T-helper 17 cell (primary cell): Measurements from ENCODE around the gene SNX15. TPM values are rescaled to one million over a fixed set of nuclear protein-coding genes. Genes with fewer than 3 reads are reported as not detected.
A peak's percentile ranks its signal among the peaks of the same experiment; 100 is the strongest.
"Not testable (repeated sequence)": the region's sequence is repeated elsewhere in the genome, so short reads cannot be mapped to it uniquely, and the experiment has no call there.

ENCODE experiments used
- ATAC-seq: fragments of 150-1000 bp; cut with Tn5 transposase; 2 replicates; pipeline ENCODE4 v1.10.0; 2021; ENCODE audit warnings: mild to moderate bottlenecking, moderate library complexity
- DNase-seq, 3 donors: peaks; one replicate each; pipeline versions ENCODE4 v3.0.0 to v3.0.0-alpha.2; 2020 to 2021
- H3K9me3 ChIP-seq: one replicate; pipeline ENCODE4 v1.7.0; 2013; ENCODE audit warnings: low read length, mild to moderate bottlenecking; ENCODE audit not compliant: control insufficient read depth, poor library complexity, severe bottlenecking
- H3K27ac Mint-ChIP-seq: one replicate; pipeline ENCODE4 v1.8.0; 2022; ENCODE audit warnings: mild to moderate bottlenecking, moderate library complexity, mixed read lengths
- H3K27me3 Mint-ChIP-seq: one replicate; pipeline ENCODE4 v1.8.0; 2022; ENCODE audit warnings: mixed read lengths
- H3K36me3 Mint-ChIP-seq: one replicate; pipeline ENCODE4 v1.8.0; 2022; ENCODE audit warnings: low read depth, mixed read lengths
- H3K4me1 Mint-ChIP-seq: one replicate; pipeline ENCODE4 v1.8.0; 2022; ENCODE audit warnings: mild to moderate bottlenecking, mixed read lengths
- H3K4me3 Mint-ChIP-seq: one replicate; pipeline ENCODE4 v1.8.0; 2022; ENCODE audit warnings: mild to moderate bottlenecking, moderate library complexity, mixed read lengths
- total RNA-seq, 4 donors: library from RNA in 2 of 4; stranded (reverse) in 2 of 4; gene quantifications; one replicate each; pipeline ENCODE4 v1.2.3 and lab custom pipeline; 2022 to 2026

SNX15 gene
- total RNA-seq, 2 donors from 2014 or later = 19.7 to 20.8 TPM

DNA sequence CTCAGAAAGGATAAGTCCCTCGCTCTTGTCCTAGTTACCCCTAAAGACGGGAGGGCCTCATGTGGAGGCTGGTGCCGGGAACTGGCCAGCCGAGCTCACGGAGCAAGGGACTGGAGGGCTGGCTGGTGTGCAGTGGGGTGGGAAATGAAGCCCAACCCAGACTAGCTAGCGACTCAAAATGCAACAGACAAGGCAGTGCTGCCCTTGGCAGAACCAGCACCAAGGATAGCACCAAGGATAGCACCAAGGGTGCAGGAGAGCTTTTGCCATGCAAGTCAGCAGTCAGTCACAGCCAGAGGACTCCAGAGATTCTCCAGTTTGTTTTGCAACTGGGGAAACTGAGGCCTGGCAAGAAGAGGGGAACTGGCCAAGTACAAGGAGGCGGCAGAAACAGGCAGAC, 24.0 kb upstream of the SNX15 start:
- H3K4me3 Mint-ChIP-seq = no peak overlapping the region
- no peaks in the 10 kb centered on the region for H3K9me3 ChIP-seq
- H3K27ac Mint-ChIP-seq = no peak overlapping the region
- DNase-seq (no peak), ATAC-seq (no peak)
- H3K27me3 Mint-ChIP-seq = no peaks in the 10 kb centered on the region
- peaks cover 7% of the 10 kb centered on the region for H3K4me1 Mint-ChIP-seq
- no peaks in the 10 kb centered on the region for H3K36me3 Mint-ChIP-seq

DNA sequence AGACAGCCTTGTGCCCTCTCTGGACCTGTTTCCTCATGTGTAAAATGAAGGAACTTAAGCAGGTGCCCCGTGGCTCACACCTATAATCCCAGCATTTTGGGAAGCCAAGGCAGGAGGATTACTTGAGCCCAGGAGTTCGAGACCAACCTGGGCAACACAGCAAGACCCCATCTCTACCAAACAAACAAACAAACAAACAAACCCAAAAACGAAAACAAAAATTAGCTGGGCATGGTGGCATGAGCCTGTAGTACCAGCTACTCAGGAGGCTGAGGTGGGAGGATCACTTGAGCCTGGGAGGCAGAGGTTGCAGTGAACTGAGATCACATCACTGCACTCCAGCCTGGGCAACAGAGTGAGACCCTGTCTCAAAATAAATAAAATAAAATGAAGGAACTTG, 23.3 kb upstream of the SNX15 start:
- H3K4me3 Mint-ChIP-seq, H3K27me3 Mint-ChIP-seq, H3K9me3 ChIP-seq, ATAC-seq, H3K36me3 Mint-ChIP-seq, DNase-seq, H3K4me1 Mint-ChIP-seq, H3K27ac Mint-ChIP-seq: not testable (repeated sequence)

DNA sequence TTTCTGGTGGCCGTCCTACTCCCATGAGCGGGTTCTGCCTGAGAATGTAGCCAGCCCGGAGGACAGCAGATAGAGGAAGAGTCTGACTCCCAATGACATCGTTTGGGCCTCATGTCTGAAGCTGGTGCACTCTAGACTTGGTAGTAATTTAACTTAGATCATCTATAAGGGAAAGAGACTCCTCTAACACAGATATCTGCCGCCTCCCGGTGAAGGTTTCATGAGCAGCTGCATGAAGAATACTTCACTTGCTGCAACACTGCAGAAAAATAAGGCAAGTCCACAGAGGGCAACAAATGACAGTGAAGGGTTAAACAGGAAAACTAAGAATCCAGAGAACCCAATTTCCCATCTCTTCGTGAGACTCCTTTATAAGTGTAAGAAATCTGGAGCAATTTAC, 19.2 kb upstream of the SNX15 start:
- ATAC-seq = no peak

DNA sequence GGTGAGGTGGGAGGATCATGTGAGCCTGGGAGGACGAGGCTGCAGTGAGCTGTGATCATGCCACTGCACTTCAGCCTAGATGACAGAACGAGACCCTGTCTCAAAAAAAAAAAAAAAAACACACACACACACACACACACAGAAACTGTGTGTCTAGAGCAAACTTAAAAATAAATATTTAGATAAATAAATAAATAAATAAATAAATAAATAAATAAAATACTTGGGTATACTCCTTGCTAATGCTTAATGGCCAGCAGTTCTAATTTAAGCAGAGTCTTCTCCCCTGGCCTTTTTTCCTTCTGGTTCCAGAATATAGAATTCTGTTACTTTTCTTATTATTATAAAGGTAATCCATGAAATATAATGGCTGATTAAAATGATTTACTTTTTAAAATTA, 18.4 kb upstream of the SNX15 start:
- no peaks in the 10 kb centered on the region for H3K9me3 ChIP-seq
- Mint-ChIP-seq H3K4me3 (no peak overlapping the region), H3K4me1 (peaks cover 9% of the 10 kb centered on the region), H3K27me3 (no peaks in the 10 kb centered on the region), H3K27ac (no peak overlapping the region), H3K36me3 (no peaks in the 10 kb centered on the region)
- ATAC-seq (no peak), DNase-seq (no peak)

More for the DNA sequence above, 19.2 kb upstream of the SNX15 start:
- no peaks in the 10 kb centered on the region for H3K9me3 ChIP-seq
- Mint-ChIP-seq H3K27ac (no peak overlapping the region), H3K4me1 (peaks cover 3% of the 10 kb centered on the region), H3K27me3 (no peaks in the 10 kb centered on the region), H3K4me3 (no peak overlapping the region), H3K36me3 (no peaks in the 10 kb centered on the region)
- no peak for DNase-seq

DNA sequence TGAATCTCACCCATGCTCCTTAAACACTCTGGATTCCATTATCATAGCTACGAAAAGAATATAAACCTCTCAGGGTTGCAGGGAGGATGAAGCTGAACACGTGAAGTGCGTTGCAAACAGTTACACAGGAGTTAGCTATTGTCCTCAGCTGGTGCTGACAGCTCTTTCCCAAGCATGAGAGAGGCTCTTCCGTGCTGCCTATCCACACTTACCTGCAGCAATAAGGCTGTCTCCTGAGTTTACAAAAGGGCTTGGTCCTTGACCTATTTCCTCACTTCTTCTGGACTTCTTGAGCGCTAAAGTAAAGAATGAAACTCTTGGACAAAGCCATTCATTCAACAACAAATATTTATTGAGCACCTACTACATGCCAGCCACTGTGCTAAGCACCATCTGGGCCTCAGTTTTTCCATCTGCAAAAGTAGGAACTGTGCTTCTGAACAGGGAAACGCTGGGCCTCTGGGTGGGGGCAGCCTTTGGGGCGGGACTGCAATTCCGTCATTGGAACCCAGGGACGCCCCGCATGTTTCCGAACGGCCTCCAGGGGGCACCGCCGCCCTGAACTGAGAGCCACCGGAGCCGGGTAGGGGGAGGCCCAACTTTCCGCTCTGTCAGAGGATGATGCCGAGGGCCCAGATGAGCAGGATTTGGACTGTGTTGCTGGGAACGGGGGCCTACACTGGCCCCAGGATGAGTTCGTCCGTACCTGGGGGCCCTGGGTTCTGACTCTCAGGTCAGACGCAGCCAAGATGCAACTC, 13.9 kb upstream of the SNX15 start:
- DNase-seq (peak; percentile 81 to 86 (median 84)), ATAC-seq (peak; percentile 91)
- Mint-ChIP-seq H3K36me3 (peaks cover 5% of the 10 kb centered on the region), H3K27me3 (no peaks in the 10 kb centered on the region), H3K27ac (peak overlapping the region; percentile 88), H3K4me1 (peaks cover 26% of the 10 kb centered on the region), H3K4me3 (peak overlapping the region; percentile 94)
- no peaks in the 10 kb centered on the region for H3K9me3 ChIP-seq

DNA sequence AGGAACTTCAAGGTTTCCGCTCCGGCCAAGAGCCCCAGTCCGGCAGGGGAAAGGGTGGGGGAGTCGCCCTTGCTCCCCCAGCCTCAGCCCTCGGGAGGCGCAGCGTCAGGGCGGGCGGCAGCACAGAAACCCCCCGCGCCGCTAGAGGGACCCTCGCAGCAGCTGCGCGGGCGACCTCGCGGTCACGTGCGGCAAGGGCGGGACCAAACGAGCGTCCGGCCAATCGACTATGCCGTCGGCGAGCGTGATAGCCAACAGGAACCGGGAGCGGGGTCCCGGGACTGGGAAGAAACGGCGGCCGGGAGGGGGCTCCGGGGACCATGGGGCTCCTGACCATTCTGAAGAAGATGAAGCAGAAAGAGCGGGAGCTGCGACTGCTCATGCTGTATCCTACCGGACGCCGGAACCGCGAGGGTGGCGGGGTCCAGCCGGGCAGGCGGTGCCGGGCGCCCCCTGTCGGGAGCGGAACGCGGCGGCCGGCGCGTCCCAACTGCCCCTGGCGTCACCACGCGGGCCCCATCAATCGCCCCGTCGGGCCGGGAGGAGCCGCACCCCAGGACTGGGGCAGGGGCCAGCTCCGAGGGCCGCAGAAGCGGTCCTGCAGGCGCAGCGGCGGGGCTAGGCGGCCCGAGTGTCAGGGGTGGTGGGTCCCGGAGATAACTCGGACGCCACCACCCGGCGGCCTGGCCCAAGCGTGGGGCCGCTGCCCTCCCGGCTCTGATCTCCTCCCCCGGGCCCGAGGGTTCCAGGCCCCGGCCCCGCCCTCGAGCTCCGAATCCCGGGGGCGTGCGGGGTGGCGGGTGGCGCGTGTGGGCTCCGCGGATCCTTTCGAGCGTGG, 13.1 kb upstream of the SNX15 start, which contains the start of gene ARL2:
Gene ARL2 (plus strand): TSS at position 273 of the 838 bp plus-strand sequence. CDS start 48 bp downstream, at position 321.
- peaks cover 5% of the 10 kb centered on the region for H3K36me3 Mint-ChIP-seq
- H3K27me3 Mint-ChIP-seq = no peaks in the 10 kb centered on the region
- H3K27ac Mint-ChIP-seq = peak within 1 kb of the TSS; percentile 88
- ATAC-seq (peak; percentile 83), DNase-seq (peak; percentile 74 to 80 (median 79))
- peaks cover 26% of the 10 kb centered on the region for H3K4me1 Mint-ChIP-seq
- H3K9me3 ChIP-seq = no peaks in the 10 kb centered on the region
- H3K4me3 Mint-ChIP-seq = peak within 1 kb of the TSS; percentile 94

DNA sequence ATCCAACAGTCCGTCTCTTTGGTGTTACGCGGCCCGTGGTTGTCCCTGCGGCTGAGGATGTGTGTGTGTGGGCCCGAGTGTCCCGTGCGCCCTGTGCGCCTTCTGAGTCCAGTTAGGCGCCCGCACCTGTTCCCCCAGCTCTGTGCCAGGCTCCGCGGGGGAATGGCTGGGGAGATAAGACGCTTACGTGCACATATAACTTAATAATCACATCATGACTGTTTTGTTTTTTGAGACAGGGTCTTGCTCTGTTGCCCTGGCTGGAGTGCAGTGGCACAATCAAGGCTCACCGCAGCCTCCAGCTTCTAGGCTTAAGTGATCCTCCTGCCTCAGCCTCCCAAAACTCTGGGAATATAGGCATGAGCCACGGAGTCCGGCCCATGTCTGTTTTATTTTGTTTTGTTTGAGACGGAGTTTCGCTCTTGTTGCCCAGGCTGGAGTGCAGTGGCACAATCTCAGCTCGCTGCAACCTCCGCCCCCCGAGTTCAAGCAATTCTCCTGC, 12.5 kb upstream of the SNX15 start:
- ATAC-seq = no peak
- peaks cover 26% of the 10 kb centered on the region for H3K4me1 Mint-ChIP-seq
- DNase-seq = no peak
- H3K27ac Mint-ChIP-seq = peak overlapping the region; percentile 67
- H3K36me3 Mint-ChIP-seq = peaks cover 5% of the 10 kb centered on the region
- no peaks in the 10 kb centered on the region for H3K27me3 Mint-ChIP-seq
- no peaks in the 10 kb centered on the region for H3K9me3 ChIP-seq
- peak overlapping the region; percentile 88 for H3K4me3 Mint-ChIP-seq

DNA sequence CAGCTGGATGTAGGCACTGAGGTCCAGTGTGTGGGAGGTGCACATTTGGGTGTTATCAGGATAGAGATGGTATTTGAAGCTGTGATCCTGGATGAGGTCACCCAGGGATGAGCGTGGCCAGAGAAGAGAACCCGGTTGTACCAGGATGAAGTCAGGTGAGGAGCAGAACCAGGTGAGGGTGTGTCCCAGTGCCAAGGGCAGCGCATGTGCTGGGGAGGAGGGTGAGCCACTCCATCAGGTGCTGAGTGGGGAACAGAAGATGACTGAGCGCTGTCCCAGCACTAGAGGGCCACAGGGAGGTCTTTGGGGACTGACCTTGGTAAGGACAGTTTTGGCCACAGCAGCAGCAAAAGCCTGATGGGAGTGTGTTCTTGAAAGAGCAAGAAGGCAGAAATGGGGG, 10.5 kb upstream of the SNX15 start:
- DNase-seq = no peak

DNA sequence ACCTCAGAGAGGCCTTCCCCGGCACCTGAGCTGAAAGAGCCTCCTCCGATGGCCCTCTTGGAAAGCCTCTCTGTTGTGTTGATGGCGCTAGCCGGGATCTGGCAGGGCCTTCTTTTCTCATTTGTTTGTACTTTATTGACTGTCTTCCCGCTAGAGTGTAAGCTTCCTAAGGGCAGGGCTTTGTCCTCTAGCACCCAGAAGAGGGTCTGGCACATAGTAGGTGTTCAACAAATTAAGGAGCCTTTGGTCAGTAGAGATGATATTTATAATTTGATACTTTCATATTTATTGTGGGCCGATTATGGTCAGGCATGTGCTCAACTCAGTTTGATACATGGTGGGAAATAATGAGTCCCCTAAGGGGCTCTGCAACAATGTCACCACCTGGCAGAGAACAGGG, 9.3 kb upstream of the SNX15 start:
- H3K27ac Mint-ChIP-seq = no peak overlapping the region
- H3K36me3 Mint-ChIP-seq = peaks cover 5% of the 10 kb centered on the region
- no peaks in the 10 kb centered on the region for H3K27me3 Mint-ChIP-seq
- no peaks in the 10 kb centered on the region for H3K9me3 ChIP-seq
- ATAC-seq (no peak), DNase-seq (no peak)
- H3K4me3 Mint-ChIP-seq = no peak overlapping the region
- H3K4me1 Mint-ChIP-seq = peaks cover 24% of the 10 kb centered on the region

More for the DNA sequence above, 10.5 kb upstream of the SNX15 start:
- Mint-ChIP-seq H3K4me3 (peak overlapping the region; percentile 21), H3K36me3 (peaks cover 5% of the 10 kb centered on the region), H3K27ac (no peak overlapping the region), H3K27me3 (no peaks in the 10 kb centered on the region), H3K4me1 (peaks cover 26% of the 10 kb centered on the region)
- H3K9me3 ChIP-seq = no peaks in the 10 kb centered on the region
- no peak for ATAC-seq

DNA sequence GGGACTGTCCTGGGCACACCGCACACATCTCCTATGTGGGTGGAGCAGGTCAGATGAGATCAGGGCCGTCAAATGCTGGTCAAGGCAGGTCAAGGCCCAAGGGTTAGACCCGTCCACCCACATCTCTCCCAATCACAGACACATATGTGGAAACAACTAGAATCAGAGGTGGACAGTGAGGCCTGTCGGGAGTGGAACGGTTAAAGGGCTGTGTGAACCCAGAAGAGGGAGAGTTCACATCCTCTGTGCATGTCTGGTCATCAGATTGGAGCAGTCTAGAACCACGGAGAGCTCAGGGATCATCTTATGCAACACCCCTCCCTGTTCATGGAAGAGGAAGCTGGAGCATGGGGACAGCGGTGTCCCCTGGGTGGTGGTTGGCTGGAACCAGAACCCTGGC, 7.4 kb upstream of the SNX15 start:
- DNase-seq (no peak), ATAC-seq (no peak)
- Mint-ChIP-seq H3K4me1 (peaks cover 17% of the 10 kb centered on the region), H3K36me3 (peaks cover 5% of the 10 kb centered on the region), H3K27ac (no peak overlapping the region), H3K27me3 (no peaks in the 10 kb centered on the region), H3K4me3 (no peak overlapping the region)
- H3K9me3 ChIP-seq = no peaks in the 10 kb centered on the region

DNA sequence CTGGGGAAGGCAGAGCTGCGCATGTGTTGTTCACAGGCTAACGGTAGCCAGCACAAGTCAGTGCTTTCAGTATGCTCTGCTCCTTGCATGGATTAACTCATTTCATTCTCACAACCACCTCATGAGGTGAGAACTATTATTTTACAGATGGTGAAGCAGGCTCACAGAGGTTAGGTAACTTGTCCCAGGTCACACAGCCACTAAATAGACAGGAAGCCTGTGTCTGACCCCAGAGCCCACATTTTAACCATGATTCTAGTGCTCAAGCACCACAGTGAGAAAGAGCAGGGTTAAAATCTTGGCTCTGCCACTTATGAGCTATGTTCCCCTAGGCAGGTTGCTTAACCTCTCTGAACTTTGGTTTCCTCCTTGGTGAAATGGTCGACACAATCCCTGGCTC, 6.2 kb upstream of the SNX15 start:
- H3K4me1 Mint-ChIP-seq = peaks cover 11% of the 10 kb centered on the region

DNA sequence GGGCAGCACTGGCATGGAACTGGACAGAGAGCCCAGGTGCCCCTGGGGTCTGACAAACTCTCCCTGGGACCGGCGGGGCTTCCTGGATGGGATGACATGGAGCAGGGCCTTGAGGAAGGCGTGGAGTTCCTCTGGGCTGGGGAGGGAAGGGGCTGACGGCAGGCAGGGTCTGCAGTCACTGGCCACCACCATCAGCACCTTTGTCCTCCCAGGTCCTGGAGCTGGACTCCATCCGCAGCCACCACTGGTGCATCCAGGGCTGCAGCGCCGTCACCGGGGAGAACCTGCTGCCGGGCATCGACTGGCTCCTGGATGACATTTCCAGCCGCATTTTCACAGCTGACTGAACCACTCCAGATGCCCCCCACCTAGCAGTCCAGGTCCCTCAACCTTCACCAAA, 5.7 kb upstream of the SNX15 start:
- H3K27me3 Mint-ChIP-seq = no peaks in the 10 kb centered on the region
- H3K9me3 ChIP-seq = no peaks in the 10 kb centered on the region
- no peak overlapping the region for H3K4me3 Mint-ChIP-seq
- H3K27ac Mint-ChIP-seq = no peak overlapping the region
- ATAC-seq (no peak), DNase-seq (no peak)
- peaks cover 6% of the 10 kb centered on the region for H3K4me1 Mint-ChIP-seq
- peaks cover 2% of the 10 kb centered on the region for H3K36me3 Mint-ChIP-seq

More for the DNA sequence above, 6.2 kb upstream of the SNX15 start:
- H3K27me3 Mint-ChIP-seq = no peaks in the 10 kb centered on the region
- ATAC-seq (no peak), DNase-seq (no peak)
- peaks cover 5% of the 10 kb centered on the region for H3K36me3 Mint-ChIP-seq
- no peak overlapping the region for H3K27ac Mint-ChIP-seq
- H3K4me3 Mint-ChIP-seq = no peak overlapping the region
- no peaks in the 10 kb centered on the region for H3K9me3 ChIP-seq

DNA sequence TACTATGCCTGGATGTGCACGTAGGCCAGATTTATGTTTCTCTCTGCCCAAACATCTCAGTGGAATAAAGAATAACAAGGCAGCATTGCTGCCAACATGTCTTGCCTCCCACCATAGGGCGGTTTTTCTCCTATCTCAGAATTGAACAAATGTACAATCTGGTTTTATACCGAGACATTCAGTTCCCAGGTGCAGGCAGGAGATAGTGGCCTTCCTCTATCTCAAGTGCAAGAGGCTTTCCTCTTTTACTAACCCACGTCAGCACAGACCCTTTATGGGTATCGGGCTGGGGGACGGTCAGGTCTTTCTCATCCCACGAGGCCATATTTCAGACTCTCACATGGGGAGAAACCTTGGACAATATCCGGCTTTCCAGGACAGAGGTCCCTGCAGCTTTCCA, 3.7 kb upstream of the SNX15 start:
- H3K4me1 Mint-ChIP-seq = peaks cover 11% of the 10 kb centered on the region
- not testable (repeated sequence) for ATAC-seq, H3K27ac Mint-ChIP-seq, H3K27me3 Mint-ChIP-seq, DNase-seq, H3K36me3 Mint-ChIP-seq, H3K4me3 Mint-ChIP-seq, H3K9me3 ChIP-seq
